ENCODE results near the gene MYO1D.

DNA sequence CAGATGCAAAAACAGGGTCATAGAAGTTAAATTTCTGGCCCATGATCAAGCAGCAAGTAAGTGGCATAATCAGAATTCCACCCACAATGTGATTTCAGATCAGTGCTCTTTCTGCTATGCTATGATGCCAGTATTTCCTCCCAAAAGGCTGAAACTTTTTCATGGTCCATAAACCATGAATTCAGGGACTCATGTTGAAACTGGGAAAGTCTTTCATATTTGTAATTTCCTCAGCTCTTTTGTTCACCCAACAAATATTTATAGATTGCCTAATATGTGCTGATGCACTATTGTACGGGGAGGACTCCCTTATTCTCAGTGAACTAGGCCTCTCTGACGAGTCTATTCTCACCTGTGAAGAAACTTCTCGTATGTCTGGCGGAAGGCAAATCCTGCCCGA lies 156.3 kb downstream of the MYO1D start:
- no peak for TF ChIP-seq EZH2phosphoT487 (IDR thresholded peaks at IDR 0.05; ENCODE audit: borderline replicate concordance, low read depth, low read length)
- TF ChIP-seq, protein P1, sequence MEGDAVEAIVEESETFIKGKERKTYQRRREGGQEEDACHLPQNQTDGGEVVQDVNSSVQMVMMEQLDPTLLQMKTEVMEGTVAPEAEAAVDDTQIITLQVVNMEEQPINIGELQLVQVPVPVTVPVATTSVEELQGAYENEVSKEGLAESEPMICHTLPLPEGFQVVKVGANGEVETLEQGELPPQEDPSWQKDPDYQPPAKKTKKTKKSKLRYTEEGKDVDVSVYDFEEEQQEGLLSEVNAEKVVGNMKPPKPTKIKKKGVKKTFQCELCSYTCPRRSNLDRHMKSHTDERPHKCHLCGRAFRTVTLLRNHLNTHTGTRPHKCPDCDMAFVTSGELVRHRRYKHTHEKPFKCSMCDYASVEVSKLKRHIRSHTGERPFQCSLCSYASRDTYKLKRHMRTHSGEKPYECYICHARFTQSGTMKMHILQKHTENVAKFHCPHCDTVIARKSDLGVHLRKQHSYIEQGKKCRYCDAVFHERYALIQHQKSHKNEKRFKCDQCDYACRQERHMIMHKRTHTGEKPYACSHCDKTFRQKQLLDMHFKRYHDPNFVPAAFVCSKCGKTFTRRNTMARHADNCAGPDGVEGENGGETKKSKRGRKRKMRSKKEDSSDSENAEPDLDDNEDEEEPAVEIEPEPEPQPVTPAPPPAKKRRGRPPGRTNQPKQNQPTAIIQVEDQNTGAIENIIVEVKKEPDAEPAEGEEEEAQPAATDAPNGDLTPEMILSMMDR (conservative IDR thresholded peaks at IDR 0.05; ENCODE audit: low read length) = no peak
